ENCODE results near the gene VAMP3.

VAMP3 gene

GRCh38 chr1:7770997-7771822 is at the start of gene VAMP3:
Gene VAMP3 (plus strand): TSS chr1:7771296. CDS start chr1:7771384, 88 bp downstream.
- H3K27me3 ChIP-seq (ENCODE audit: control insufficient read depth, insufficient read depth, low read length), result no peaks in the 10 kb centered on the region
- H3K27ac ChIP-seq (ENCODE audit: low read length), result no peak within 1 kb of the TSS
- H3K4me1 ChIP-seq (ENCODE audit: control insufficient read depth, low read depth, low read length), result no peaks in the 10 kb centered on the region
- no peaks in the 10 kb centered on the region for H3K9me3 ChIP-seq (ENCODE audit: control insufficient read depth, low read depth, low read length)
- peaks cover 11% of the 10 kb centered on the region for H3K36me3 ChIP-seq (ENCODE audit: control insufficient read depth, low read depth, low read length)
- H3K4me3 ChIP-seq (ENCODE audit: low read length), result peak within 1 kb of the TSS; percentile 85
- peak within 1 kb of the TSS; percentile 77 for H3K9ac ChIP-seq (ENCODE audit: low read length)

- no peak overlapping the region for H3K4me3 ChIP-seq (ENCODE audit: low read length)
- H3K9ac ChIP-seq (ENCODE audit: low read length), result no peak overlapping the region
- no peaks in the 10 kb centered on the region for H3K9me3 ChIP-seq (ENCODE audit: control insufficient read depth, low read depth, low read length)
- H3K4me1 ChIP-seq (ENCODE audit: control insufficient read depth, low read depth, low read length), result peaks cover 7% of the 10 kb centered on the region
- no peaks in the 10 kb centered on the region for H3K36me3 ChIP-seq (ENCODE audit: control insufficient read depth, low read depth, low read length)
- peaks cover 28% of the 10 kb centered on the region for H3K27me3 ChIP-seq (ENCODE audit: control insufficient read depth, insufficient read depth, low read length)
- no peak overlapping the region for H3K27ac ChIP-seq (ENCODE audit: low read length)
Observed at GRCh38 chr1:7721940-7722669, 49.0 kb upstream of the VAMP3 start.

GRCh38 chr1:7722670-7723012 is 48.5 kb upstream of the VAMP3 start:
- peaks cover 26% of the 10 kb centered on the region for H3K27me3 ChIP-seq (ENCODE audit: control insufficient read depth, insufficient read depth, low read length)

GRCh38 chr1:7726623-7727022 is 44.5 kb upstream of the VAMP3 start:
- Histone ChIP-seq H3K9ac (ENCODE audit: low read length) (no peak overlapping the region), H3K36me3 (ENCODE audit: control insufficient read depth, low read depth, low read length) (no peaks in the 10 kb centered on the region), H3K4me1 (ENCODE audit: control insufficient read depth, low read depth, low read length) (no peaks in the 10 kb centered on the region), H3K27ac (ENCODE audit: low read length) (no peak overlapping the region), H3K9me3 (ENCODE audit: control insufficient read depth, low read depth, low read length) (no peaks in the 10 kb centered on the region), H3K27me3 (ENCODE audit: control insufficient read depth, insufficient read depth, low read length) (no peaks in the 10 kb centered on the region), H3K4me3 (ENCODE audit: low read length) (no peak overlapping the region)

More at GRCh38 chr1:7722670-7723012, 48.5 kb upstream of the VAMP3 start:
- H3K9ac ChIP-seq (ENCODE audit: low read length), result no peak overlapping the region
- H3K27ac ChIP-seq (ENCODE audit: low read length), result no peak overlapping the region
- peaks cover 7% of the 10 kb centered on the region for H3K4me1 ChIP-seq (ENCODE audit: control insufficient read depth, low read depth, low read length)
- H3K36me3 ChIP-seq (ENCODE audit: control insufficient read depth, low read depth, low read length), result no peaks in the 10 kb centered on the region
- no peak overlapping the region for H3K4me3 ChIP-seq (ENCODE audit: low read length)
- H3K9me3 ChIP-seq (ENCODE audit: control insufficient read depth, low read depth, low read length), result no peaks in the 10 kb centered on the region

DNA sequence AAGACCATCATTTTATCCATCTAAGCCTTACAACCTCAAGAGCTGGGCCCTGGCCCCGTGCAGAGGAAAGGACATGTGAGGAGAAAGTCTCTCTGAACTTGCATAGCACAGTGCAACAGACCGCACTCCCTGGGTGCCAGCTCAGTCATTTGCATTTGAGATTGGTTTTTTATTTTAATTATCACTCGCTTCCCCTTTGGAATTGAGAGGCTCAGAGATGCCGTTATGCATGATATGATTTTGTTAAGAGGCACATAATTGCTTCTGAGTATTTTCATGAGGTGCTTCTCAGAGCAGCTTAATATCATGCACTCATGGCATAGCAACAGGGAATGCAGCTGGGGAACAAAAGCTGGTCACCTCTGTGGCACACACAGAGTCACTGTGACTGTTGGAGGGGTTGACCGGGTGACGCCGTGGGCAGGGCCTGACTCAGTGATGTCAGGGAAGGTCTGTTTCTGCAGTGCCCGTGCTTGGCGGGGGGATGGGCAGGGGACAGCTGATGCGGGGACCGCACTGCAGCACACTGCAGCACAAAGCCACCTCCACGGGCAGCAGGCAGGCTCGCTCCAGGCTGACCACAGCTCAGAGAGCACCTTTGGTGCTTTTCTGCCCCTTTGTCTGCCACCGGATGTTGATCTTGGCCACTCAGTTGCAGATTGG is 43.2 kb upstream of the VAMP3 start:
- Histone ChIP-seq H3K4me1 (ENCODE audit: control insufficient read depth, low read depth, low read length) (no peaks in the 10 kb centered on the region), H3K27ac (ENCODE audit: low read length) (no peak overlapping the region), H3K27me3 (ENCODE audit: control insufficient read depth, insufficient read depth, low read length) (no peaks in the 10 kb centered on the region), H3K9ac (ENCODE audit: low read length) (no peak overlapping the region), H3K9me3 (ENCODE audit: control insufficient read depth, low read depth, low read length) (no peaks in the 10 kb centered on the region), H3K36me3 (ENCODE audit: control insufficient read depth, low read depth, low read length) (no peaks in the 10 kb centered on the region), H3K4me3 (ENCODE audit: low read length) (no peak overlapping the region)

DNA sequence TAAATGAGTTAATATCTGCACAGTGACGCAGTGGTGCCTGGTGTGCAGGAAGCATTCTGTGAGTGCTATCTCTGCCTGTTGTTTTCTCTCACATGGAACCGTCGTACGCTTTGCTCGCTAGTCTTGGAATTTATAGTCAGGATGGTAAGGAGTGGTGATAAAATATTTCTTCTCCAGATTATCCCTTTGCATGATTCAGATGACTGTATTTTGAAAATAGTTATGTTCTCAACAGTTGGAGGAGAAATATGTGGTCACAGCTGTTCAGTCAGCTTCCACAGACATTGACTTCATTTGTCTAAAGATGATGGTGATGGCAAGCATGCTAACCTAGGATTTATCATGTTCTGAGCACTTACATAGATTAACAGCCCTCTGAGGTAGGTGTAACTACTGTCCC is 41.3 kb upstream of the VAMP3 start:
- H3K4me3 ChIP-seq (ENCODE audit: low read length), result no peak overlapping the region
- no peak overlapping the region for H3K27ac ChIP-seq (ENCODE audit: low read length)
- no peaks in the 10 kb centered on the region for H3K9me3 ChIP-seq (ENCODE audit: control insufficient read depth, low read depth, low read length)
- H3K27me3 ChIP-seq (ENCODE audit: control insufficient read depth, insufficient read depth, low read length), result no peaks in the 10 kb centered on the region
- H3K36me3 ChIP-seq (ENCODE audit: control insufficient read depth, low read depth, low read length), result no peaks in the 10 kb centered on the region
- H3K4me1 ChIP-seq (ENCODE audit: control insufficient read depth, low read depth, low read length), result no peaks in the 10 kb centered on the region
- H3K9ac ChIP-seq (ENCODE audit: low read length), result no peak overlapping the region

- Histone ChIP-seq H3K9me3 (ENCODE audit: control insufficient read depth, low read depth, low read length) (no peaks in the 10 kb centered on the region), H3K36me3 (ENCODE audit: control insufficient read depth, low read depth, low read length) (peaks cover under 1% of the 10 kb centered on the region), H3K27me3 (ENCODE audit: control insufficient read depth, insufficient read depth, low read length) (no peaks in the 10 kb centered on the region), H3K4me1 (ENCODE audit: control insufficient read depth, low read depth, low read length) (no peaks in the 10 kb centered on the region), H3K4me3 (ENCODE audit: low read length) (no peak overlapping the region), H3K27ac (ENCODE audit: low read length) (no peak overlapping the region), H3K9ac (ENCODE audit: low read length) (no peak overlapping the region)
Observed at GRCh38 chr1:7732331-7732730, 38.8 kb upstream of the VAMP3 start.

DNA sequence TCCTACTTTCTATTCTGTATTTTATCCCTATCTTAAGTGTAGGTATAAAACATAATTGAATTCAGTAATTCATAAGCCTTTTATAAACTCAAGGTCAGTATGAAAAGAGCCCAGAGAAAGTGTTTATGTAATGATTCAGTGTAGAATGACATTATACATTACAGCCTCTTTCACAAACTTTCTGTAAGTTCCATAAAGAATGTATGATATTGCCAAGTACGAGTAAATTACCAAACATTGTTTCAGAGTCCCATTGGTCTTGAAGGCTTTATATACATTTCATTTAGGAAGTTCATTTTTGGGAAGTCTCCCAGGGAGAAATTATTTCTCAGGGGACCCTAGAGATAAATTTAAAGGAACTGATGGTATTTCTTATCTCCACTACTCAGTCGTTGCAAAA is 37.8 kb upstream of the VAMP3 start:
- Histone ChIP-seq H3K9me3 (ENCODE audit: control insufficient read depth, low read depth, low read length) (no peaks in the 10 kb centered on the region), H3K9ac (ENCODE audit: low read length) (no peak overlapping the region), H3K27me3 (ENCODE audit: control insufficient read depth, insufficient read depth, low read length) (no peaks in the 10 kb centered on the region), H3K4me3 (ENCODE audit: low read length) (no peak overlapping the region), H3K36me3 (ENCODE audit: control insufficient read depth, low read depth, low read length) (peaks cover 4% of the 10 kb centered on the region), H3K4me1 (ENCODE audit: control insufficient read depth, low read depth, low read length) (no peaks in the 10 kb centered on the region), H3K27ac (ENCODE audit: low read length) (no peak overlapping the region)

GRCh38 chr1:7738044-7738443 is 33.1 kb upstream of the VAMP3 start:
- no peak overlapping the region for H3K4me3 ChIP-seq (ENCODE audit: low read length)
- peaks cover 4% of the 10 kb centered on the region for H3K36me3 ChIP-seq (ENCODE audit: control insufficient read depth, low read depth, low read length)
- H3K27me3 ChIP-seq (ENCODE audit: control insufficient read depth, insufficient read depth, low read length), result no peaks in the 10 kb centered on the region
- no peaks in the 10 kb centered on the region for H3K4me1 ChIP-seq (ENCODE audit: control insufficient read depth, low read depth, low read length)
- H3K9me3 ChIP-seq (ENCODE audit: control insufficient read depth, low read depth, low read length), result no peaks in the 10 kb centered on the region
- no peak overlapping the region for H3K27ac ChIP-seq (ENCODE audit: low read length)
- H3K9ac ChIP-seq (ENCODE audit: low read length), result no peak overlapping the region

GRCh38 chr1:7743346-7743745 is 27.8 kb upstream of the VAMP3 start:
- Histone ChIP-seq H3K27me3 (ENCODE audit: control insufficient read depth, insufficient read depth, low read length) (no peaks in the 10 kb centered on the region), H3K9me3 (ENCODE audit: control insufficient read depth, low read depth, low read length) (no peaks in the 10 kb centered on the region), H3K36me3 (ENCODE audit: control insufficient read depth, low read depth, low read length) (no peaks in the 10 kb centered on the region), H3K27ac (ENCODE audit: low read length) (no peak overlapping the region), H3K9ac (ENCODE audit: low read length) (no peak overlapping the region), H3K4me3 (ENCODE audit: low read length) (no peak overlapping the region), H3K4me1 (ENCODE audit: control insufficient read depth, low read depth, low read length) (no peaks in the 10 kb centered on the region)

DNA sequence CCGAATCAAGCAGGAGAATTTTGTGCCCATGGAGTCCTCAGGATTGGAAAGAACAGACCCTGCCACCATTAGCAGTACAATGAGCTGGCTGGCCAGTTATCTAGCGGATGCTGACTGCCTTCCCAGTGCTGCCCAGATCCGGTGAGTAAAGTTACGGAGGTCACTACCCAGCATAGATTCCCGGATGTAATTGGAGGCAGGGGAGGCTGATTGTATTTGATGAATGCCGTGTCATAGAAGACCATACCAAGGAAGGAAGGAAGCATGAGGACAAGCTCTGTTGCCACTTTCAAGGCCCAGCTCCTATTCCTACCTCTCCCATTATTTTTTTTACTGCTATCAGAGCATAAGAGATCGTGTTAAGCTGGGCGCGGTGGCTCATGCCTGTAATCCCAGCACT is 26.2 kb upstream of the VAMP3 start:
- Histone ChIP-seq H3K27me3 (ENCODE audit: control insufficient read depth, insufficient read depth, low read length) (no peaks in the 10 kb centered on the region), H3K4me3 (ENCODE audit: low read length) (no peak overlapping the region), H3K27ac (ENCODE audit: low read length) (no peak overlapping the region), H3K9me3 (ENCODE audit: control insufficient read depth, low read depth, low read length) (no peaks in the 10 kb centered on the region), H3K9ac (ENCODE audit: low read length) (no peak overlapping the region), H3K4me1 (ENCODE audit: control insufficient read depth, low read depth, low read length) (no peaks in the 10 kb centered on the region), H3K36me3 (ENCODE audit: control insufficient read depth, low read depth, low read length) (no peaks in the 10 kb centered on the region)

Data from iPS-18a (cell line).